Activated effector memory CD4-positive, alpha-beta T cell treated with anti-CD3 and anti-CD28 coated beads, Interleukin-2, amount 50 U/mL, for 16 hours (primary cell): ENCODE measurements around the gene TBC1D21.

ENCODE experiments used
- DNase-seq: peaks from one replicate; pipeline ENCODE4 v3.0.0-alpha.2; 2020

Gene TBC1D21

GRCh38 chr15:73889762-73890124 lies 16.4 kb downstream of the TBC1D21 start:
- peak; percentile 44 for DNase-seq

- DNase-seq = peak; percentile 38
Observed at GRCh38 chr15:73891328-73892315, 18.3 kb downstream of the TBC1D21 start.

- peak; percentile 58 for DNase-seq
Observed at GRCh38 chr15:73892446-73893226, 19.3 kb downstream of the TBC1D21 start.

GRCh38 chr15:73894133-73894814 lies 20.9 kb downstream of the TBC1D21 start:
- DNase-seq = peak; percentile 45

- peak; percentile 83 for DNase-seq
Observed at GRCh38 chr15:73897441-73898261, 24.3 kb downstream of the TBC1D21 start.

- DNase-seq = peak; percentile 33
Observed at GRCh38 chr15:73899197-73900094, 26.1 kb downstream of the TBC1D21 start.

- DNase-seq = peak; percentile 45
Observed at GRCh38 chr15:73900095-73900712, 26.8 kb downstream of the TBC1D21 start.

GRCh38 chr15:73901126-73901810 lies 27.9 kb downstream of the TBC1D21 start:
- peak; percentile 45 for DNase-seq

GRCh38 chr15:73902121-73903020 lies 29.0 kb downstream of the TBC1D21 start:
- DNase-seq = peak; percentile 33

GRCh38 chr15:73904026-73904815 lies 30.9 kb downstream of the TBC1D21 start:
- DNase-seq = no peak

- no peak for DNase-seq
Observed at GRCh38 chr15:73905225-73905827, 32.0 kb downstream of the TBC1D21 start.

- no peak for DNase-seq
Observed at GRCh38 chr15:73906346-73907034, 33.1 kb downstream of the TBC1D21 start.

- DNase-seq = no peak
Observed at GRCh38 chr15:73907035-73907408, 33.7 kb downstream of the TBC1D21 start.

- peak; percentile 90 for DNase-seq
Observed at GRCh38 chr15:73908030-73908821, 34.9 kb downstream of the TBC1D21 start.

- DNase-seq = no peak
Observed at GRCh38 chr15:73908822-73909122, 35.4 kb downstream of the TBC1D21 start.

GRCh38 chr15:73909651-73910050 lies 36.3 kb downstream of the TBC1D21 start:
- no peak for DNase-seq
